WTC11 (cell line): ENCODE results near the gene MBD6. TPM values are rescaled to one million over a fixed set of nuclear protein-coding genes. Genes with fewer than 3 reads are reported as not detected.

ENCODE experiments used
- ATAC-seq: fragments of 200-7000 bp; cut with Tn5 transposase; 2 replicates; pipeline ENCODE4 v1.10.0; 2021; ENCODE audit warnings: mild to moderate bottlenecking, moderate library complexity
- CTCF ChIA-PET: fragments of 300-600 bp; sonication (Branson Sonifier 250); formaldehyde crosslinking; loops from one replicate; lab custom pipeline; 2021; ENCODE audit warnings: antibody characterized with exemption; lab: Charles Lee
- POLR2A ChIA-PET: fragments of 350-600 bp; sonication (Branson Sonifier 250); formaldehyde crosslinking; loops from one replicate; lab custom pipeline; 2021; ENCODE audit warnings: antibody characterized with exemption; lab: Charles Lee
- DNase-seq: peaks from one replicate; pipeline ENCODE4 v3.0.0; 2021; ENCODE audit warnings: low spot score
- H3K27ac Mint-ChIP-seq: 2 replicates; pipeline ENCODE4 v1.8.0; 2021; ENCODE audit warnings: mixed read lengths
- H3K27me3 Mint-ChIP-seq: 2 replicates; pipeline ENCODE4 v1.8.0; 2021; ENCODE audit warnings: low read depth, mild to moderate bottlenecking, moderate library complexity, mixed read lengths
- H3K36me3 Mint-ChIP-seq: 2 replicates; pipeline ENCODE4 v1.8.0; 2021; ENCODE audit warnings: mixed read lengths
- H3K4me1 Mint-ChIP-seq: 2 replicates; pipeline ENCODE4 v1.8.0; 2022; ENCODE audit warnings: mixed read lengths
- H3K4me3 Mint-ChIP-seq: 2 replicates; pipeline ENCODE4 v1.8.0; 2021; ENCODE audit warnings: mild to moderate bottlenecking, moderate library complexity, mixed read lengths
- H3K9me3 Mint-ChIP-seq: 2 replicates; pipeline ENCODE4 v1.8.0; 2021; ENCODE audit warnings: mixed read lengths
- CREM ChIP-seq: sonication (generic); formaldehyde crosslinking; IDR thresholded peaks from 2 replicates; pipeline ENCODE4 v1.8.1; 2022; ENCODE audit warnings: mild to moderate bottlenecking, missing genetic modification reagents, moderate library complexity
- EMX1 ChIP-seq: fragments of 250-450 bp; sonication (Bioruptor Pico); IDR thresholded peaks from 2 replicates; pipeline ENCODE4 v1.8.0; 2021; ENCODE audit warnings: mild to moderate bottlenecking
- ETV6 ChIP-seq: sonication (generic); formaldehyde crosslinking; IDR thresholded peaks from 2 replicates; pipeline ENCODE4 v1.8.1; 2022; ENCODE audit warnings: mild to moderate bottlenecking, missing genetic modification reagents
- GABPB1 ChIP-seq: sonication (generic); formaldehyde crosslinking; IDR thresholded peaks from 2 replicates; pipeline ENCODE4 v1.8.1; 2023; ENCODE audit warnings: mild to moderate bottlenecking, missing genetic modification reagents
- GRHL2 ChIP-seq: fragments of 250-450 bp; sonication (Bioruptor Pico); IDR thresholded peaks from 2 replicates; pipeline ENCODE4 v1.8.0; 2022; ENCODE audit warnings: mild to moderate bottlenecking, moderate library complexity; ENCODE audit not compliant: insufficient replicate concordance, severe bottlenecking
- KAT7 ChIP-seq: sonication (generic); formaldehyde crosslinking; IDR thresholded peaks from 2 replicates; pipeline ENCODE4 v1.8.1; 2023; ENCODE audit warnings: missing genetic modification reagents, mild to moderate bottlenecking, borderline replicate concordance
- NFYB ChIP-seq: sonication (generic); formaldehyde crosslinking; conservative IDR thresholded peaks from 2 replicates; pipeline ENCODE4 v1.8.0; 2022; ENCODE audit warnings: low read depth, missing genetic modification reagents
- NR2C2 ChIP-seq: sonication (generic); formaldehyde crosslinking; IDR thresholded peaks from 2 replicates; pipeline ENCODE4 v1.8.0; 2022; ENCODE audit warnings: mild to moderate bottlenecking, missing genetic modification reagents
- PRDM15 ChIP-seq: sonication (generic); formaldehyde crosslinking; IDR thresholded peaks from 2 replicates; pipeline ENCODE4 v1.8.0; 2022; ENCODE audit warnings: missing genetic modification reagents
- USF2 ChIP-seq: sonication (generic); formaldehyde crosslinking; IDR thresholded peaks from 2 replicates; pipeline ENCODE4 v1.8.1; 2023; ENCODE audit warnings: mild to moderate bottlenecking, missing genetic modification reagents, moderate library complexity
- ZMAT4 ChIP-seq: fragments of 250-450 bp; sonication (Bioruptor Pico); IDR thresholded peaks from 2 replicates; pipeline ENCODE4 v1.9.0; 2021; ENCODE audit warnings: mild to moderate bottlenecking
- ZNF396 ChIP-seq: fragments of 250-450 bp; sonication (Bioruptor Pico); IDR thresholded peaks from 2 replicates; pipeline ENCODE4 v1.8.0; 2021; ENCODE audit warnings: mild to moderate bottlenecking, moderate library complexity, borderline replicate concordance
- total RNA-seq: library from RNA; stranded (reverse); gene quantifications from 3 replicates; pipeline ENCODE4 v1.2.3, GENCODE V29; 2021

Gene MBD6
- total RNA-seq, 1 experiment from 2014 or later = 46.3 TPM

GRCh38 chr12:57574795-57575194 lies 52.2 kb downstream of the MBD6 start (continued):
- TF ChIP-seq PRDM15 (CRISPR knock-in tag) (no peak), GRHL2 (CRISPR knock-in tag) (no peak)

GRCh38 chr12:57575771-57576612 lies 53.4 kb downstream of the MBD6 start:
- TF ChIP-seq ETV6 (CRISPR knock-in tag) = no peak
- peak; percentile 17; the same call in 1 of the 2 replicates for TF ChIP-seq GABPB1 (CRISPR knock-in tag)
- H3K36me3 Mint-ChIP-seq = peaks cover 58% of the 10 kb centered on the region
- ChIA-PET POLR2A (no interaction called here), CTCF (interaction anchor here (2.6 kb wide), 1 partner anchor 57 kb away, joined by 8 read pairs; the partner anchor contains the start of gene B4GALNT1)
- no peak overlapping the region for H3K27ac Mint-ChIP-seq
- no peak for ATAC-seq
- DNase-seq = no peak
- H3K4me1 Mint-ChIP-seq = no peaks in the 10 kb centered on the region
- H3K9me3 Mint-ChIP-seq = no peaks in the 10 kb centered on the region
- no peak overlapping the region for H3K4me3 Mint-ChIP-seq
- no peaks in the 10 kb centered on the region; the same call in 1 of the 2 replicates for H3K27me3 Mint-ChIP-seq

- no peaks in the 10 kb centered on the region for H3K9me3 Mint-ChIP-seq
Measured at GRCh38 chr12:57576613-57577160, 54.1 kb downstream of the MBD6 start.

GRCh38 chr12:57577981-57578758 lies 55.5 kb downstream of the MBD6 start:
- TF ChIP-seq USF2 (CRISPR knock-in tag) (no peak), ZNF396 (CRISPR knock-in tag) (no peak), NFYB (CRISPR knock-in tag) (no peak), ZMAT4 (no peak)
- DNase-seq (no peak), ATAC-seq (no peak)
- Mint-ChIP-seq H3K4me3 (no peak overlapping the region), H3K36me3 (peaks cover 47% of the 10 kb centered on the region), H3K27ac (no peak overlapping the region), H3K4me1 (no peaks in the 10 kb centered on the region), H3K9me3 (no peaks in the 10 kb centered on the region), H3K27me3 (no peaks in the 10 kb centered on the region; the same call in 1 of the 2 replicates)
- POLR2A ChIA-PET = no interaction called here
- CTCF ChIA-PET = no interaction called here

More at GRCh38 chr12:57576613-57577160, 54.1 kb downstream of the MBD6 start:
- Mint-ChIP-seq H3K36me3 (peaks cover 59% of the 10 kb centered on the region), H3K4me3 (no peak overlapping the region), H3K27me3 (no peaks in the 10 kb centered on the region; the same call in 1 of the 2 replicates), H3K27ac (no peak overlapping the region), H3K4me1 (no peaks in the 10 kb centered on the region)
- no peak for DNase-seq
- ATAC-seq = no peak
- TF ChIP-seq NR2C2 = no peak
- no peak for TF ChIP-seq CREM (CRISPR knock-in tag)
- no peak for TF ChIP-seq EMX1 (CRISPR knock-in tag)
- no peak for TF ChIP-seq ZMAT4
- no peak for TF ChIP-seq KAT7 (CRISPR knock-in tag)
- ChIA-PET CTCF (interaction anchor here (2.6 kb wide), 1 partner anchor 56 kb away, joined by 8 read pairs; the partner anchor contains the start of gene B4GALNT1), POLR2A (no interaction called here)
